CD4-positive, alpha-beta T cell (primary cell): ENCODE data around the gene NFIC. TPM values are rescaled to one million over a fixed set of nuclear protein-coding genes. Genes with fewer than 3 reads are reported as not detected.

ENCODE experiments used
- ATAC-seq: fragments of 200-7000 bp; cut with Tn5 transposase; one replicate; pipeline ENCODE4 v1.10.0; 2022; ENCODE audit warnings: mild to moderate bottlenecking; ENCODE audit not compliant: poor library complexity
- CTCF ChIA-PET: fragments of 350-600 bp; sonication (Branson Sonifier 250); formaldehyde crosslinking; loops from one replicate; lab custom pipeline; 2021; ENCODE audit warnings: antibody characterized with exemption, inconsistent platforms; lab: Charles Lee
- POLR2A ChIA-PET: fragments of 350-600 bp; sonication (Branson Sonifier 250); formaldehyde crosslinking; loops from one replicate; lab custom pipeline; 2021; ENCODE audit warnings: antibody characterized with exemption, inconsistent platforms; lab: Charles Lee
- DNase-seq, 14 experiments: peaks; one replicate each; pipeline ENCODE4 v3.0.0-alpha.2; 2013 to 2020; ENCODE audit warnings: mixed read lengths in 2 of 14
- H3K27ac ChIP-seq, 2 donors: one replicate each; pipeline versions ENCODE4 v1.5.1 to v1.7.0; 2013; ENCODE audit warnings: low read length in 2 of 2, low read depth in 1 of 2, mild to moderate bottlenecking in 1 of 2
- H3K27me3 ChIP-seq, 2 experiments: 1 replicate in 1 of 2; 2 replicates in 1 of 2; pipeline versions ENCODE4 v1.6.1 to v1.7.0; 2013; ENCODE audit warnings: low read length in 2 of 2, control low read depth in 1 of 2, mild to moderate bottlenecking in 1 of 2, moderate library complexity in 1 of 2; ENCODE audit not compliant: insufficient read depth in 2 of 2, control insufficient read depth in 1 of 2
- H3K36me3 ChIP-seq: one replicate; pipeline ENCODE4 v1.6.1; 2013; ENCODE audit warnings: low read length, control low read depth; ENCODE audit not compliant: insufficient read depth
- H3K4me1 ChIP-seq: one replicate; pipeline ENCODE4 v1.6.1; 2013; ENCODE audit warnings: low read length, control low read depth; ENCODE audit not compliant: insufficient read depth
- H3K4me3 ChIP-seq: one replicate; pipeline ENCODE4 v1.5.1; 2013; ENCODE audit warnings: mild to moderate bottlenecking, low read length, moderate library complexity
- H3K9me3 ChIP-seq, 2 experiments: 1 replicate in 1 of 2; 2 replicates in 1 of 2; pipeline versions ENCODE4 v1.6.1 to v1.7.0; 2013; ENCODE audit warnings: low read length in 2 of 2, mild to moderate bottlenecking in 2 of 2, control low read depth in 1 of 2, moderate library complexity in 1 of 2; ENCODE audit not compliant: control insufficient read depth in 1 of 2, insufficient read depth in 1 of 2
- H3K27ac Mint-ChIP-seq: one replicate; pipeline ENCODE4 v1.8.0; 2020; ENCODE audit warnings: mixed read lengths
- H3K27me3 Mint-ChIP-seq: one replicate; pipeline ENCODE4 v1.8.0; 2021; ENCODE audit warnings: mixed read lengths
- H3K36me3 Mint-ChIP-seq: one replicate; pipeline ENCODE4 v1.8.0; 2021; ENCODE audit warnings: low read depth, mixed read lengths
- H3K4me1 Mint-ChIP-seq: one replicate; pipeline ENCODE4 v1.8.0; 2021; ENCODE audit warnings: low read depth, mixed read lengths
- H3K4me3 Mint-ChIP-seq: one replicate; pipeline ENCODE4 v1.8.0; 2020; ENCODE audit warnings: mild to moderate bottlenecking, mixed read lengths
- H3K9me3 Mint-ChIP-seq: one replicate; pipeline ENCODE4 v1.8.0; 2020; ENCODE audit warnings: mixed read lengths
- CTCF ChIP-seq: fragments of 200-600 bp; IDR thresholded peaks from one replicate; pipeline ENCODE4 v1.8.0; 2022; ENCODE audit warnings: antibody characterized with exemption, mild to moderate bottlenecking
- intact Hi-C, 2 experiments: fragments of 100-400 bp; cut with DNase I in 1 of 2; cut with micrococcal nuclease in 1 of 2; formaldehyde crosslinking; loops; one replicate each; pipeline versions ENCODE4 v1.15.1 to v1.9.0; 2023 to 2025; cut with DNase I, micrococcal nuclease
- total RNA-seq, 174 experiments: library from RNA in 2 of 174; stranded (reverse) in 2 of 174; gene quantifications; one replicate each; pipeline ENCODE4 v1.2.3 and lab custom pipeline; 2021 to 2026

Gene NFIC
- total RNA-seq, 2 experiments from 2014 or later: 22.1 to 22.2 TPM

- H3K4me1 ChIP-seq: peaks cover 43% of the 10 kb centered on the region
- peak overlapping the region; percentile 59 for H3K27ac Mint-ChIP-seq
- intact Hi-C loops: no loop called here
- ATAC-seq (no peak), DNase-seq (no peak)
- no peak overlapping the region for H3K27ac ChIP-seq
- no peaks in the 10 kb centered on the region for H3K27me3 Mint-ChIP-seq
- ChIA-PET CTCF (no interaction called here), POLR2A (no interaction called here)
- no peaks in the 10 kb centered on the region for H3K27me3 ChIP-seq
- H3K4me3 ChIP-seq: no peak overlapping the region
- peaks cover 37% of the 10 kb centered on the region for H3K36me3 Mint-ChIP-seq
- peaks cover 23% of the 10 kb centered on the region for H3K36me3 ChIP-seq
- no peaks in the 10 kb centered on the region for H3K9me3 Mint-ChIP-seq
- H3K4me3 Mint-ChIP-seq: peak overlapping the region; percentile 58
- peaks cover 28% of the 10 kb centered on the region for H3K4me1 Mint-ChIP-seq
- no peaks in the 10 kb centered on the region for H3K9me3 ChIP-seq
- TF ChIP-seq CTCF: no peak
Measured at GRCh38 chr19:3497757-3498520, 131.6 kb downstream of the NFIC start.

DNA sequence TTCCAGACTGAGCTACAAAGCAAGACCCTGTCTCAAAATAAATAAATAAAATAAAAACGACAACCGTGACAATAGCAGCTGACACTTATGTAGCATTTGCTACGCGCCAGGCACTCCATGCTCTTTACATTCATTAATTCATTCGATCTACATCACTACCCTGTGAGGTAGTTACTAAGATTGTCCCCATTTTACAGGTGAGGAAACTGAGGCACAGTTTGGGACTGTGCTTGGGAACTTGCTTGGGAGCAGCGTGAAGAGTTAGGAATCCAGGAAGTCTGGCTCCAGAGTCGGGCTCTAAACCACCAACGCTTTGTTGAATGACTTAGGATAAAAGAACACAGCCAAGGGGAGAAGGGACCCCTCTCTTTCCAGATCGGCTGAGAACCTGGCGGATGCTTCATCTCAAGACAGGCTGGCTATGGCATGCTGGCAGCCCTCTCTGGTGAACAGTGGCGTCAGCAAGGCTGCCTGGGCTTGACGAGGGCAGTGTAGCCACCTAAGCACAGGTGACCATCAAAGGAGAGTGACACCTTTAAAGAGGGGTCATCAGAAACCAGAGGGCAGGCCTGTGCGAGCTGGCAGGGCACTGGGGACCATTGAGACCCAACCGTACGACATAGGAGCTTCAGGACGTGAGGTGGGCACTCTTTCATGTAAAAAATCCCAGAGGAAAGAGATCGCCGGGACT lies 133.5 kb downstream of the NFIC start:
- Histone ChIP-seq H3K27ac (peak overlapping the region; percentile 85 to 97), H3K4me1 (peaks cover 35% of the 10 kb centered on the region), H3K36me3 (peaks cover 14% of the 10 kb centered on the region), H3K4me3 (peak overlapping the region; percentile 98), H3K9me3 (no peaks in the 10 kb centered on the region), H3K27me3 (no peaks in the 10 kb centered on the region)
- H3K27ac Mint-ChIP-seq: peak overlapping the region; percentile 85
- POLR2A ChIA-PET: interaction anchor here (0.8 to 2.1 kb wide), 3 partner anchors 15 to 188 kb away, joined by 3 to 10 read pairs (median 4); no protein-coding TSS in a partner anchor
- peaks cover 28% of the 10 kb centered on the region for H3K4me1 Mint-ChIP-seq
- ATAC-seq (no peak), DNase-seq (no peak)
- H3K36me3 Mint-ChIP-seq: peaks cover 23% of the 10 kb centered on the region
- intact Hi-C loops: loop anchor here (5.0 to 10.0 kb wide), 3 partner anchors 68 to 445 kb away; partner anchors contain the start of gene TLE5 (in 1 of the 2)
- CTCF ChIA-PET: interaction anchor here (0.5 to 1.3 kb wide), 3 partner anchors 15 to 71 kb away, joined by 3 to 4 read pairs (median 3); no protein-coding TSS in a partner anchor
- no peaks in the 10 kb centered on the region for H3K27me3 Mint-ChIP-seq
- no peaks in the 10 kb centered on the region for H3K9me3 Mint-ChIP-seq
- peak overlapping the region; percentile 84 for H3K4me3 Mint-ChIP-seq
- no peak for TF ChIP-seq CTCF

DNA sequence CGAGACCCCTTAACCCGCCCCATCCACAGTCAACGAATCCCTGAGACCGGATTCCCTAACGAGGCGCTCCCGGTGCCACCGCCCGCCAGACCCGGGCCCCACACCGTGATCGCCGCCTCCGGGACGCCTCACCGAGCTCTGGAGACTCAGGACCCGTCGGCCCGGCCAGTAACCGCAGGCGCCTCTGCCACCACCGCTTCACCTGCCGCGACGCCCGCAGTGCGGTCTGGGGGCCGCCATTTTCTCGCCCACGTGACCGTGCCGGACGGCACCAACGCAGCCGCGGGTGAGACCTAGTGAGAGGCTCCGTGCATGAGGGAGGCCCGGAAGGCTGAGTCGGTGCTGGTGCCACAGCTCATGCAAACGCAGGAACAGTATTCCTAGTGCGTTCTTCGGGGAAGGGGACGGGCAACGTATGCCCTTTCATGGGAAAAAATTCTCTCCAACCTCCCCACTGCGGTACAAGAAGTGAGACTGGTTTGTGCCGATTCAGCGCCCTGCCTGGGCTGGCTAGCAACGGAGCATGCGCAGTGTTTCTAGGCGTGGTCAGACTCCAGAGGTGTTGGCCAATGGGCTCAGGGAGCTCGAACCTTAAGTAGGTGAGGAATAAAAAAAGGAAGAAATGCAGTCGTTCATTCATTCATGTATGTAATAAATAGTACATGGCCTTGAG lies 134.2 kb downstream of the NFIC start, which contains the start of gene DOHH:
Gene DOHH (minus strand): TSS at position 246 of the 673 bp plus-strand sequence. CDS start 3,860 bp downstream, outside the sequence.
- no peak for TF ChIP-seq CTCF
- Mint-ChIP-seq H3K4me3 (peak within 1 kb of the TSS; percentile 84), H3K27ac (peak within 1 kb of the TSS; percentile 85), H3K9me3 (no peaks in the 10 kb centered on the region), H3K36me3 (peaks cover 18% of the 10 kb centered on the region), H3K27me3 (no peaks in the 10 kb centered on the region), H3K4me1 (peaks cover 31% of the 10 kb centered on the region)
- H3K27me3 ChIP-seq: no peaks in the 10 kb centered on the region
- ChIA-PET POLR2A (interaction anchor here (0.7 to 2.1 kb wide), 7 partner anchors 15 to 187 kb away, joined by 3 to 10 read pairs (median 4); partner anchors contain the start of gene TEKTIP1), CTCF (interaction anchor here (1.2 kb wide), 1 partner anchor 15 kb away, joined by 3 read pairs; no protein-coding TSS in a partner anchor)
- peak; percentile 85 for ATAC-seq
- peak within 1 kb of the TSS; percentile 98 for H3K4me3 ChIP-seq
- H3K36me3 ChIP-seq: peaks cover 10% of the 10 kb centered on the region
- intact Hi-C loops: loop anchor here (5.0 to 10.0 kb wide), 3 partner anchors 68 to 446 kb away; partner anchors contain the start of gene TLE5 (in 1 of the 2)
- peak within 1 kb of the TSS; percentile 85 to 97 for H3K27ac ChIP-seq
- H3K4me1 ChIP-seq: peaks cover 41% of the 10 kb centered on the region
- no peaks in the 10 kb centered on the region for H3K9me3 ChIP-seq
- DNase-seq: peak; percentile 93 to 98 (median 95)
